Measurements from ENCODE around the gene RNF121.

The RNF121 gene

GRCh38 chr11:72039856-72040401 lies 111.1 kb downstream of the RNF121 start:
- no peak for DNase-seq

GRCh38 chr11:72040491-72041363 lies 111.9 kb downstream of the RNF121 start:
- DNase-seq = peak; percentile 57 to 87

- peak; percentile 19 to 69 for DNase-seq
These were observed 112.7 kb downstream of the RNF121 start for GRCh38 chr11:72041364-72042063.

- no peak for DNase-seq
These were observed 113.4 kb downstream of the RNF121 start for GRCh38 chr11:72042064-72042745.

- DNase-seq = no peak
These were observed 117.0 kb downstream of the RNF121 start for GRCh38 chr11:72045849-72046248.

Measured in SW 1271 (cell line).